GM19463 (cell line): Measurements from ENCODE around the gene MAGEB16.

Source experiments
- ATAC-seq: cut with Tn5 transposase; IDR thresholded peaks from one replicate; pipeline ENCODE4 v1.9.1; 2021; ENCODE audit warnings: mild to moderate bottlenecking, moderate library complexity; ENCODE audit not compliant: unreplicated experiment

The MAGEB16 gene

DNA sequence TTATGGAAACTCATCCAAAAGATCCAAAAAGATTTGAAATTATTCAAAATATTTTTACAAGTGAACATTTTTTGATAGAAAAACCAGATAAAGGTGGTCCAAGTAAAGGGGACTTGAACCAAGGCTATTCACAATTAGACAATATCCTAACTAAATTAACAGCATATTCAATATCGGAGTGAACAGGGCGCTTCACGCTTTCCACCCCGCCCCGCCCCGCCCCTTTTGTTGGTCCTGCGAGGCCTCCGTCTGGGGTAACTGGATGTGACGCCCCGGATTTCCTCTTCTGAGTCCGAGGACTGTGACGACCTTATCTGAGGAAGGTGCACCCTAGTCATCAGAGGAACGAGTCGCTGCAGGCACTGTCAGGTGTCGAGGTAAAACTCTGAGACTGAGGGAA, at the start of gene MAGEB16:
Gene MAGEB16, plus strand, starts transcription at position 301 of the 400 bp plus-strand sequence. CDS start 3,855 bp downstream, outside the sequence.
- no peak for ATAC-seq

DNA sequence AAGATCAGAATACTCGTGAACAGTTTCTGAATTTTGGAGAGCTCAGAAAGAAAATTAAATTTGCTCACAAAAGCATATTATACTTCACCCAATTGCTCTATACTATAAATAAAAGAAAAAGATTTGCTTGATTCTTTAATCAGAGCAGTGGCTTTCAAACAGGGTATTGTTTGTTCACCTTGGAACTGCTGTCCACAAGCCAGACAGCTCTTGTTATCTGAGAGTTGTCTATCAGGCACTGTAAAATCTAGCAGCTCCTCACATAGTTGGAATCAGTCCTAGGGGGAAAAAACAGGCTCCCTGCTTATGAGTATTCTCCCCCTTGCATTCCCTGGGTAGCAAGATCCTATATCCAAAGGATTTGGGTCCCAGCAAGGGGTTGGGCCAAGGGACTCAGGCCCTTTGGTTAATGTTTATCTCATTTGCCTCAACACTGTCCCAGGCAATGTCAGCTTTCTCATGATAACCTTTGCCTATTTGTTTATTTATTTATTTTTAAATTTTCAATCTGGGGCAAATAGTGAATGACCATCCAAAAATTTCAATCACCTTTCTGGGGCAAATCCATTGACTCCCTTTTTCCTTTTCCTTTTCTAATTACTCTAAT, 24.1 kb upstream of the MAGEB16 start:
- no peak for ATAC-seq

DNA sequence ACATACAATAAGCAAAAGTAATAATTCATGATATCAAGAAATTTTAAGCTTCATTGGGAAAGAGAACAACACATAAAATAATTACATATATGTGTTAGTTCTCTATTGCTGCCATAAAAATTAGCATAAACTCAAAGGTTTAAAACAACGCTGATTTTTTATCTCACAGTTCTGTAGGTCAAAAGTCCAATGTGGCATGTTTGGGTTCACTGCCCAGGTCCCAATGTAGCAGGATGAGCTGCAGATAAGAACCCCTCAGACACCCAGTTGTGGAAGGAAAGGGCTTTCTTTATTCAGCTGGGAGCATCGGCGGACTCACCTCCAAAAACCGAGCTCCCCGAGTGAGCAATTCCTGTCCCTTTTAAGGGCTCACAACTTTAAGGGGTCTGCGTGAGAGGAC, 13.1 kb upstream of the MAGEB16 start:
- ATAC-seq = no peak

GRCh38 chrX:35786271-35786670, 11.9 kb upstream of the MAGEB16 start:
- no peak for ATAC-seq

- ATAC-seq = no peak
Observed at GRCh38 chrX:35787867-35788266, 10.3 kb upstream of the MAGEB16 start.

GRCh38 chrX:35800474-35800873, 2.3 kb downstream of the MAGEB16 start:
- no peak for ATAC-seq

DNA sequence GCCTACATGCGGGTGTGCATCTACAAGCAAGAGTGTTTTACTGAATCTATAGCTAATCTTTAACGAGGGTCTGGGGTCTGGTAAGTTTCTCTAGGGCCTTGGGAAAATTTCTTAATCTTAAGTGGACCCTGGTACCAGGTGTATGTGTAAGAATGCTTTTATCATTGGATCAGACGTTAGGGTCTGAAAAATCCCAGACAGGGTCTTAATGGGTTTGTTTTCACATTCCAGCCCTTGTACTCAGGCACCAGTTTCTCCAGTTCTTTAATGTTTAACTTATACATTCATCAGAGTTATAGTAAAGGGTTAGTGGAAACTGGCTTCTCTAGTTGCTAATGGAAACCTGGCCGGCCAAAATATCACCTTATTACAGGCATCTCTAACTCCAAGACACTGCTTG, 11.6 kb downstream of the MAGEB16 start:
- no peak for ATAC-seq

- no peak for ATAC-seq
Observed at GRCh38 chrX:35819241-35819640, 21.1 kb downstream of the MAGEB16 start.

- no peak for ATAC-seq
Observed at GRCh38 chrX:35826503-35826902, 28.4 kb downstream of the MAGEB16 start.

DNA sequence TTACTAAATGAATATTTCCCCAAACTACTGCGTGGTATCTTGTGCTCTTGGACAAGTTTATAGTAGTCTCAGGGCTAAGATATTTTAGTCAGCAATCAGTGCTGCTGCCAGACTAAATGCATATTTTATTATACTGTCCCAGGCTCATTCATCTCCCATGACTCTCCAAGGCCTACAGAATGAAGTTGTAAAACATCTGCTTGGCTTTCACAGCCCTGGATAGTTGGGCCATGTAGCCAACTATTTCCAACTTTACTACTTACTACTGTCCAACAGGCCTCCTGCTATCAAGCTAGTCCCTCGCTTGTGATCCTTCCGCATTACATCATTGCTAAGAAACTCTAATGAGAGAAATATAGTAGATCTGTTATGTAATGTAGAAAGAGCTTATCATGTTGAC, 31.4 kb downstream of the MAGEB16 start:
- ATAC-seq = no peak

DNA sequence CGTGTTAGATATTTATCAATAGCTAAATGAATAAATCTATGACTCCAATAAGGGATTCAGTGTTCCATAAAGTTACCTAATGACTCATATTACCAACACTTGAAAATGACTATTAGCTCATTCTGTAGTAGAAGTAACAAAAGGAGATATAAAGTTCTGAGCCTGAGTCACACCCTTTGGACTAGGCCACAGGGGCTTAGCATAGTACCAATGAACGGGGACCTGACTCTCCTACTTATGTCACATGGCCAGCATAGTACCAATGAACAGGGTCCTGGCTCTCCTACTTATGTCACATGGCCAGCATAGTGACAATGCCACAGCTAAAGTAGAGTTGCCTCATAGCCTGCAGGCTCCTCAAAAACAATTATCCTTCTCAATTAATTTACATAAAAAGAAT, 43.7 kb downstream of the MAGEB16 start:
- no peak for ATAC-seq

- ATAC-seq = no peak
Observed at GRCh38 chrX:35842674-35843073, 44.5 kb downstream of the MAGEB16 start.

DNA sequence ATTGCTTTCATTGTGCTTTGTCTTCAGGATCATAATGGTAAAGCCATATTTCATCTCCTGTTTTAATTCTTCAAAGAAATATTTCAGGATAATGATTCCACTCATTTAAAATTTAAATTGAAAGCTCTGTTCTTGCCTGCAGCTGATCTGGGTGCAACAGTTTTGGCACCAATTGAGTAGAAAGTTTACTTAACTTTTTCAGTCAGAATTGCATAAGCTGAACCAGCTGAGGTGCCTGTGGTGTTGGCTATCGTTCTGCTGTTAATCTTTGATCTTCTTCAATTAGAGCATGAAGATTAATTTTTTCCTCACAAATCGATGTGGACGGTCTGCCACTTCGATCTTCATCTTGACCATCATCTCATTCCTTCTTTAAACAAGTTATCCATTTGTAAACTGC, 49.6 kb downstream of the MAGEB16 start:
- ATAC-seq = no peak
